GM18511 (cell line): ENCODE results near the gene SATB2.

Source experiments
- ATAC-seq: cut with Tn5 transposase; IDR thresholded peaks from one replicate; pipeline ENCODE4 v1.9.1; 2021; ENCODE audit warnings: mild to moderate bottlenecking, moderate library complexity; ENCODE audit not compliant: unreplicated experiment

Gene SATB2

GRCh38 chr2:199273042-199273511 is 184.7 kb downstream of the SATB2 start:
- ATAC-seq: no peak

GRCh38 chr2:199261936-199262335 is 195.8 kb downstream of the SATB2 start:
- ATAC-seq: no peak

GRCh38 chr2:199261239-199261638 is 196.5 kb downstream of the SATB2 start:
- ATAC-seq: no peak

DNA sequence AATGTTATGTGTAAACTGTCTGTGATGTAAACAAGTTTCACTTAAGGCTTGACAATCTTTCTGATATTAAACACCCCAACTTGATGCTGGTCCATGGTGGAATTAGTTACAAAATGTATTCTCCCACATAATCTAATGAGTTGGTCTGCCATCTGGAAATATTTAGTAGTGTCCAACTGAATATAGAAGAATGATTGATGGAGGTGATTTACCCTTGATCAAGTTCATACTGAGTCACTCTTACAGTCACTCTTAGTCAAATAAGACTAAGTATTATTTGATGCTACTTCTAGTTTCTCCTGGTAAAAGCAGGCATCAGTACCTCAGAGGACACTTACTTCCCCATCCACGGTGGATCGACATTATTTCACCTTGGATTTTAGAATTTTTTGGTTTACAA is 198.1 kb downstream of the SATB2 start:
- no peak for ATAC-seq

- ATAC-seq: no peak
Measured at GRCh38 chr2:199258291-199258690, 199.4 kb downstream of the SATB2 start.

GRCh38 chr2:199257261-199258224 is 200.2 kb downstream of the SATB2 start:
- no peak for ATAC-seq

- no peak for ATAC-seq
Measured at GRCh38 chr2:199230091-199230490, 227.6 kb downstream of the SATB2 start.

DNA sequence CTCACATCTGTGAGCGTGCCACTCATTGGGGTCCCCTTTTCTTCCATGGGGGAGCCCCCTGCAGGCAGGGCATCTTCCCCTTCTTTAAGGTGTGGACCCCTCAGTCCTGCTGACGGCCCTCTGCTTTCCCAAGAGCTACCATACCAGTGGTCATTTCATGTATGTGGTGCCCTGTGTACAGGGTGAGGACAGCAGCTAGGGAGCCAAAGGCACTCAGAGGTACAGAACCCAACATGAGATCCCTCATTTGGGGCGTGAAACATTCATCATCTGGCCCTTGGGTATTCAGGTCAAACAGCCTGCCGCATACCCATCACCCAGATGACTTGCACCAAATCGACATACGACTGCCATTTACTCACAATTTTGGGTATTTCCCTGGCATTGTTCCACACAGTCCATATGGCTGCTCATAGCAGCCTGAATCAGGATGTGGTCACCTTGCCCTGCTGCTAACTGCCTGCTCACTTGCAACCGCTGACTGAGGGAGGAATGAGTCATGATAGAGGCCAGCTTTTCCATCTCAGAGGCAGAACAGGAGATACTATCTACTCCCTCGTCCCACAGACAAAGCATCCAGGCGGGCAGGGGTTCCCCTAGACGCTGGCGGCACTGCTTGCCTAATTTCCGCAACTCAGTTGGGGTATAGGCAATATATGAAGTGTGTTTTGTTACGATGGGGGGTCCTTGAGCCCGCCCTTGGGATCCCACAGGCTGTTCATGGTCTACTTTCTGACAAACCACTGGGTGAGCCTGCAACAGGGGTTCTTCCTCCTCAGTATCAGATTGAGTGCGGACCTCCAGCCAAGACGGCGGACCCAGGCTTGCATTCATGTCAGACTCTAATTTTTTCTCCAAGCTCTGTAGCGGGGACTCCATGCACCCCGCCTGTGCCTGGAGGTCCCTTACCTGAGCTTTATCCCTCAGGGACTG is 228.6 kb downstream of the SATB2 start:
- peak; percentile 90 for ATAC-seq

DNA sequence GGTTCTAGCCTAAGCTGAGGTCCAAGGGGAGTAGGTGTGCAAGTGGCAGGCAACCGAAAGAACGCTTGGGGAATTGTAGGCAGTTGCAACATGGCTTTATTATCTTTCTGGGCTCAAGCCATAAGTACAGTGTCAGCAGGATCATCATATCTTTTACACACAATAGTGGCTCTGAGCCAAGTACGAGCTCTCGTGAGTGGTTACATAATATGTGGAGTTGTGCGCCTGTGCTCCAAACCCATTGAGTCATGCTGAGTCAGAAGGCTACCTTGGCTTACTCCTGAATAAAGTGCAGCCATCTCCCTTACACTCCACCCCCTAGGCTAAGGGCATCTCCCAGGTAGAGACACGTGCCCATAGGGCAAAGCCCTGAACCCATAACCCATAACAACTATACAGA is 233.9 kb downstream of the SATB2 start:
- no peak for ATAC-seq

DNA sequence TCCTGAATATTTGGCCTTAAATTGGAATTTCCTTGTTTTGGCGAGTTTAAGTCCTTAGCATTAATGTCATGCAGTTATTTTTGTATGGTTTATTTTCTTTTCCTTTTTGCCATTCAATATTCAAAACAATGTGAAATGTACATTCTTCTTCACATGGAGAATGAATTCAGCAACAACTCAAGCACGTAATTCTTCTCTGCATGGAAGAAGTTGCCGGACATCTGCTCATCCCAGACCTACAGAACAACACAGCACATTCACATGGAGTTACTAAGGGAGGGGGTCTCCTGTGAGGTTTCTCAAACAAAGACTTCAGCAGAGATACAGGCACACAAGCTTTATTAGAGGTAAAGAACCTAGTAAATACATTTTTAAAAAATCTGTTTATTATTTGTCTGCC is 236.8 kb downstream of the SATB2 start:
- no peak for ATAC-seq

GRCh38 chr2:199219551-199219950 is 238.2 kb downstream of the SATB2 start:
- ATAC-seq: no peak
